WTC11 (cell line): ENCODE measurements around the gene TEX26. TPM values are rescaled to one million over a fixed set of nuclear protein-coding genes. Genes with fewer than 3 reads are reported as not detected.

Experiments
- ATAC-seq: fragments of 200-7000 bp; cut with Tn5 transposase; 2 replicates; pipeline ENCODE4 v1.10.0; 2021; ENCODE audit warnings: mild to moderate bottlenecking, moderate library complexity
- CTCF ChIA-PET: fragments of 300-600 bp; sonication (Branson Sonifier 250); formaldehyde crosslinking; loops from one replicate; lab custom pipeline; 2021; ENCODE audit warnings: antibody characterized with exemption; lab: Charles Lee
- POLR2A ChIA-PET: fragments of 350-600 bp; sonication (Branson Sonifier 250); formaldehyde crosslinking; loops from one replicate; lab custom pipeline; 2021; ENCODE audit warnings: antibody characterized with exemption; lab: Charles Lee
- DNase-seq: peaks from one replicate; pipeline ENCODE4 v3.0.0; 2021; ENCODE audit warnings: low spot score
- H3K27ac Mint-ChIP-seq: 2 replicates; pipeline ENCODE4 v1.8.0; 2021; ENCODE audit warnings: mixed read lengths
- H3K27me3 Mint-ChIP-seq: 2 replicates; pipeline ENCODE4 v1.8.0; 2021; ENCODE audit warnings: low read depth, mild to moderate bottlenecking, moderate library complexity, mixed read lengths
- H3K36me3 Mint-ChIP-seq: 2 replicates; pipeline ENCODE4 v1.8.0; 2021; ENCODE audit warnings: mixed read lengths
- H3K4me1 Mint-ChIP-seq: 2 replicates; pipeline ENCODE4 v1.8.0; 2022; ENCODE audit warnings: mixed read lengths
- H3K4me3 Mint-ChIP-seq: 2 replicates; pipeline ENCODE4 v1.8.0; 2021; ENCODE audit warnings: mild to moderate bottlenecking, moderate library complexity, mixed read lengths
- H3K9me3 Mint-ChIP-seq: 2 replicates; pipeline ENCODE4 v1.8.0; 2021; ENCODE audit warnings: mixed read lengths
- AFF4 ChIP-seq: sonication (generic); formaldehyde crosslinking; IDR thresholded peaks from 2 replicates; pipeline ENCODE4 v1.8.1; 2023; ENCODE audit warnings: mild to moderate bottlenecking, missing genetic modification reagents, borderline replicate concordance
- CBFB ChIP-seq: sonication (generic); formaldehyde crosslinking; IDR thresholded peaks from 2 replicates; pipeline ENCODE4 v1.8.1; 2022; ENCODE audit warnings: mild to moderate bottlenecking, low read depth, missing genetic modification reagents
- CREM ChIP-seq: sonication (generic); formaldehyde crosslinking; IDR thresholded peaks from 2 replicates; pipeline ENCODE4 v1.8.1; 2022; ENCODE audit warnings: mild to moderate bottlenecking, missing genetic modification reagents, moderate library complexity
- ETV6 ChIP-seq: sonication (generic); formaldehyde crosslinking; IDR thresholded peaks from 2 replicates; pipeline ENCODE4 v1.8.1; 2022; ENCODE audit warnings: mild to moderate bottlenecking, missing genetic modification reagents
- FOXP1 ChIP-seq: sonication (generic); formaldehyde crosslinking; IDR thresholded peaks from 2 replicates; pipeline ENCODE4 v1.8.0; 2022; ENCODE audit warnings: missing genetic modification reagents, mild to moderate bottlenecking, moderate library complexity, borderline replicate concordance
- FOXP4 ChIP-seq: sonication (generic); formaldehyde crosslinking; IDR thresholded peaks from 2 replicates; pipeline ENCODE4 v1.8.0; 2022; ENCODE audit warnings: mild to moderate bottlenecking, missing genetic modification reagents
- GTF2I ChIP-seq: fragments of 250-450 bp; sonication (Bioruptor Pico); conservative IDR thresholded peaks from 2 replicates; pipeline ENCODE4 v1.4.0; 2021; ENCODE audit warnings: mild to moderate bottlenecking
- JAZF1 ChIP-seq: fragments of 250-450 bp; sonication (Bioruptor Pico); IDR thresholded peaks from 2 replicates; pipeline ENCODE4 v1.9.0; 2021; ENCODE audit warnings: moderate library complexity, mild to moderate bottlenecking, inconsistent platforms
- JUN ChIP-seq: sonication (generic); formaldehyde crosslinking; IDR thresholded peaks from 2 replicates; pipeline ENCODE4 v1.8.0; 2023; ENCODE audit warnings: mild to moderate bottlenecking, missing genetic modification reagents
- NFYB ChIP-seq: sonication (generic); formaldehyde crosslinking; conservative IDR thresholded peaks from 2 replicates; pipeline ENCODE4 v1.8.0; 2022; ENCODE audit warnings: low read depth, missing genetic modification reagents
- NR2C2 ChIP-seq: sonication (generic); formaldehyde crosslinking; IDR thresholded peaks from 2 replicates; pipeline ENCODE4 v1.8.0; 2022; ENCODE audit warnings: mild to moderate bottlenecking, missing genetic modification reagents
- OVOL2 ChIP-seq: fragments of 250-450 bp; sonication (Bioruptor Pico); IDR thresholded peaks from 2 replicates; pipeline ENCODE4 v1.9.0; 2021; ENCODE audit warnings: mild to moderate bottlenecking, borderline replicate concordance
- PRRX2 ChIP-seq: fragments of 250-450 bp; sonication (Bioruptor Pico); IDR thresholded peaks from 2 replicates; pipeline ENCODE4 v1.8.0; 2021; ENCODE audit warnings: mild to moderate bottlenecking
- SP1 ChIP-seq: sonication (generic); formaldehyde crosslinking; conservative IDR thresholded peaks from 2 replicates; pipeline ENCODE4 v1.8.1; 2022; ENCODE audit warnings: missing genetic modification reagents
- TEAD1 ChIP-seq: sonication (generic); formaldehyde crosslinking; IDR thresholded peaks from 2 replicates; pipeline ENCODE4 v1.8.0; 2022; ENCODE audit warnings: mild to moderate bottlenecking, missing genetic modification reagents
- ZNF396 ChIP-seq: fragments of 250-450 bp; sonication (Bioruptor Pico); IDR thresholded peaks from 2 replicates; pipeline ENCODE4 v1.8.0; 2021; ENCODE audit warnings: mild to moderate bottlenecking, moderate library complexity, borderline replicate concordance
- total RNA-seq: library from RNA; stranded (reverse); gene quantifications from 3 replicates; pipeline ENCODE4 v1.2.3, GENCODE V29; 2021
- TF ChIP-seq, protein P1 (sequence below): fragments of 250-450 bp; sonication (Bioruptor Pico); IDR thresholded peaks from 2 replicates; pipeline ENCODE4 v2.1.2; 2022; ENCODE audit warnings: mild to moderate bottlenecking, moderate library complexity
- TF ChIP-seq, protein P2 (sequence below): sonication (generic); formaldehyde crosslinking; IDR thresholded peaks from 2 replicates; pipeline ENCODE4 v1.8.0; 2022; ENCODE audit warnings: mild to moderate bottlenecking, missing genetic modification reagents
- TF ChIP-seq, protein P3 (sequence below): sonication (generic); formaldehyde crosslinking; conservative IDR thresholded peaks from 2 replicates; pipeline ENCODE4 v1.8.1; 2023; ENCODE audit warnings: mild to moderate bottlenecking, low read depth, missing genetic modification reagents, moderate library complexity
- TF ChIP-seq, protein P4 (sequence below): sonication (generic); formaldehyde crosslinking; IDR thresholded peaks from 2 replicates; pipeline ENCODE4 v1.8.1; 2023; ENCODE audit warnings: mild to moderate bottlenecking, missing genetic modification reagents
- TF ChIP-seq, protein P5 (sequence below): fragments of 250-450 bp; sonication (Bioruptor Pico); IDR thresholded peaks from 2 replicates; pipeline ENCODE4 v1.8.0; 2021; ENCODE audit warnings: mild to moderate bottlenecking

The TEX26 gene
- total RNA-seq, 1 experiment from 2014 or later = not detected

DNA sequence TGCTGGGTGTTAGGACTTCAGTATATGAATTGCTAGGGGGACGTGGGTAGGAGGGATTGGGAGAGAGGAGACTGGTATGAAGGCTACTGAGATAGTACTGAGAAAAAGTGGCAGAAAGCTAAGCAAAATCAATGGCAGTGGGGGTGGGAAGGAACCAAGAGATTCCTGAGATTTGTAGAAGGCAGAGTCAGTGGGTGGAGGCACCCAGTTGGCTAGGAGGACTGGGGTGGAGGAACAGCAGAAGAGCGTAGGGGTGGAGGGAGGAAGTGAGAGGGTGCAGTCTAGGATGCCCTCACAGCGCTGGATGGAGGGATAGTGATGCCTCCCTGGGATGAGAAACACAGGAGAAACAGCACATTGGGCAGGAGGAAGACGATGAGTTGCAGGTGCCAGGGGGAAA is 32.0 kb upstream of the TEX26 start:
- peaks cover 12% of the 10 kb centered on the region for H3K4me1 Mint-ChIP-seq
- no peaks in the 10 kb centered on the region for H3K36me3 Mint-ChIP-seq
- TF ChIP-seq PRRX2 (CRISPR knock-in tag) (no peak), GTF2I (no peak), NFYB (CRISPR knock-in tag) (no peak), CREM (CRISPR knock-in tag) (no peak), NR2C2 (CRISPR knock-in tag) (no peak), ETV6 (no peak), JAZF1 (CRISPR knock-in tag) (no peak), AFF4 (CRISPR knock-in tag) (no peak)
- TF ChIP-seq, protein P1, sequence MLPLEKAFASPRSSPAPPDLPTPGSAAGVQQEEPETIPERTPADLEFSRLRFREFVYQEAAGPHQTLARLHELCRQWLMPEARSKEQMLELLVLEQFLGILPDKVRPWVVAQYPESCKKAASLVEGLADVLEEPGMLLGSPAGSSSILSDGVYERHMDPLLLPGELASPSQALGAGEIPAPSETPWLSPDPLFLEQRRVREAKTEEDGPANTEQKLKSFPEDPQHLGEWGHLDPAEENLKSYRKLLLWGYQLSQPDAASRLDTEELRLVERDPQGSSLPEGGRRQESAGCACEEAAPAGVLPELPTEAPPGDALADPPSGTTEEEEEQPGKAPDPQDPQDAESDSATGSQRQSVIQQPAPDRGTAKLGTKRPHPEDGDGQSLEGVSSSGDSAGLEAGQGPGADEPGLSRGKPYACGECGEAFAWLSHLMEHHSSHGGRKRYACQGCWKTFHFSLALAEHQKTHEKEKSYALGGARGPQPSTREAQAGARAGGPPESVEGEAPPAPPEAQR = no peak
- TF ChIP-seq, protein P2, sequence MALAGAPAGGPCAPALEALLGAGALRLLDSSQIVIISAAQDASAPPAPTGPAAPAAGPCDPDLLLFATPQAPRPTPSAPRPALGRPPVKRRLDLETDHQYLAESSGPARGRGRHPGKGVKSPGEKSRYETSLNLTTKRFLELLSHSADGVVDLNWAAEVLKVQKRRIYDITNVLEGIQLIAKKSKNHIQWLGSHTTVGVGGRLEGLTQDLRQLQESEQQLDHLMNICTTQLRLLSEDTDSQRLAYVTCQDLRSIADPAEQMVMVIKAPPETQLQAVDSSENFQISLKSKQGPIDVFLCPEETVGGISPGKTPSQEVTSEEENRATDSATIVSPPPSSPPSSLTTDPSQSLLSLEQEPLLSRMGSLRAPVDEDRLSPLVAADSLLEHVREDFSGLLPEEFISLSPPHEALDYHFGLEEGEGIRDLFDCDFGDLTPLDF (CRISPR knock-in tag) = no peak
- TF ChIP-seq, protein P3, sequence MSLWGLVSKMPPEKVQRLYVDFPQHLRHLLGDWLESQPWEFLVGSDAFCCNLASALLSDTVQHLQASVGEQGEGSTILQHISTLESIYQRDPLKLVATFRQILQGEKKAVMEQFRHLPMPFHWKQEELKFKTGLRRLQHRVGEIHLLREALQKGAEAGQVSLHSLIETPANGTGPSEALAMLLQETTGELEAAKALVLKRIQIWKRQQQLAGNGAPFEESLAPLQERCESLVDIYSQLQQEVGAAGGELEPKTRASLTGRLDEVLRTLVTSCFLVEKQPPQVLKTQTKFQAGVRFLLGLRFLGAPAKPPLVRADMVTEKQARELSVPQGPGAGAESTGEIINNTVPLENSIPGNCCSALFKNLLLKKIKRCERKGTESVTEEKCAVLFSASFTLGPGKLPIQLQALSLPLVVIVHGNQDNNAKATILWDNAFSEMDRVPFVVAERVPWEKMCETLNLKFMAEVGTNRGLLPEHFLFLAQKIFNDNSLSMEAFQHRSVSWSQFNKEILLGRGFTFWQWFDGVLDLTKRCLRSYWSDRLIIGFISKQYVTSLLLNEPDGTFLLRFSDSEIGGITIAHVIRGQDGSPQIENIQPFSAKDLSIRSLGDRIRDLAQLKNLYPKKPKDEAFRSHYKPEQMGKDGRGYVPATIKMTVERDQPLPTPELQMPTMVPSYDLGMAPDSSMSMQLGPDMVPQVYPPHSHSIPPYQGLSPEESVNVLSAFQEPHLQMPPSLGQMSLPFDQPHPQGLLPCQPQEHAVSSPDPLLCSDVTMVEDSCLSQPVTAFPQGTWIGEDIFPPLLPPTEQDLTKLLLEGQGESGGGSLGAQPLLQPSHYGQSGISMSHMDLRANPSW (CRISPR knock-in tag) = no peak
- no peaks in the 10 kb centered on the region for H3K9me3 Mint-ChIP-seq
- no peak overlapping the region for H3K4me3 Mint-ChIP-seq
- peaks cover 25% of the 10 kb centered on the region for H3K27me3 Mint-ChIP-seq
- H3K27ac Mint-ChIP-seq = no peak overlapping the region
- POLR2A ChIA-PET = no interaction called here
- ATAC-seq = no peak
- CTCF ChIA-PET = interaction anchor here (1.2 to 2.0 kb wide), 3 partner anchors 8 to 144 kb away, joined by 3 to 8 read pairs (median 5); no protein-coding TSS in a partner anchor
- DNase-seq = no peak

- no peaks in the 10 kb centered on the region for H3K9me3 Mint-ChIP-seq
- no peaks in the 10 kb centered on the region for H3K36me3 Mint-ChIP-seq
- H3K4me1 Mint-ChIP-seq = peaks cover 16% of the 10 kb centered on the region
- ChIA-PET CTCF (interaction anchor here (1.2 to 2.0 kb wide), 3 partner anchors 9 to 143 kb away, joined by 3 to 8 read pairs (median 5); no protein-coding TSS in a partner anchor), POLR2A (no interaction called here)
- no peak overlapping the region for H3K4me3 Mint-ChIP-seq
- ATAC-seq = no peak
- no peak overlapping the region for H3K27ac Mint-ChIP-seq
- DNase-seq = no peak
- peaks cover 31% of the 10 kb centered on the region for H3K27me3 Mint-ChIP-seq
- no peak for TF ChIP-seq CREM (CRISPR knock-in tag)
- TF ChIP-seq, protein P4, sequence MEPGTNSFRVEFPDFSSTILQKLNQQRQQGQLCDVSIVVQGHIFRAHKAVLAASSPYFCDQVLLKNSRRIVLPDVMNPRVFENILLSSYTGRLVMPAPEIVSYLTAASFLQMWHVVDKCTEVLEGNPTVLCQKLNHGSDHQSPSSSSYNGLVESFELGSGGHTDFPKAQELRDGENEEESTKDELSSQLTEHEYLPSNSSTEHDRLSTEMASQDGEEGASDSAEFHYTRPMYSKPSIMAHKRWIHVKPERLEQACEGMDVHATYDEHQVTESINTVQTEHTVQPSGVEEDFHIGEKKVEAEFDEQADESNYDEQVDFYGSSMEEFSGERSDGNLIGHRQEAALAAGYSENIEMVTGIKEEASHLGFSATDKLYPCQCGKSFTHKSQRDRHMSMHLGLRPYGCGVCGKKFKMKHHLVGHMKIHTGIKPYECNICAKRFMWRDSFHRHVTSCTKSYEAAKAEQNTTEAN (CRISPR knock-in tag) = no peak
- no peak for TF ChIP-seq JUN (CRISPR knock-in tag)
- TF ChIP-seq ZNF396 (CRISPR knock-in tag) = no peak
- TF ChIP-seq, protein P5, sequence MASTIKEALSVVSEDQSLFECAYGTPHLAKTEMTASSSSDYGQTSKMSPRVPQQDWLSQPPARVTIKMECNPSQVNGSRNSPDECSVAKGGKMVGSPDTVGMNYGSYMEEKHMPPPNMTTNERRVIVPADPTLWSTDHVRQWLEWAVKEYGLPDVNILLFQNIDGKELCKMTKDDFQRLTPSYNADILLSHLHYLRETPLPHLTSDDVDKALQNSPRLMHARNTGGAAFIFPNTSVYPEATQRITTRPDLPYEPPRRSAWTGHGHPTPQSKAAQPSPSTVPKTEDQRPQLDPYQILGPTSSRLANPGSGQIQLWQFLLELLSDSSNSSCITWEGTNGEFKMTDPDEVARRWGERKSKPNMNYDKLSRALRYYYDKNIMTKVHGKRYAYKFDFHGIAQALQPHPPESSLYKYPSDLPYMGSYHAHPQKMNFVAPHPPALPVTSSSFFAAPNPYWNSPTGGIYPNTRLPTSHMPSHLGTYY (CRISPR knock-in tag) = no peak
- no peak for TF ChIP-seq TEAD1
- no peak for TF ChIP-seq FOXP4 (CRISPR knock-in tag)
- no peak for TF ChIP-seq FOXP1 (CRISPR knock-in tag)
- no peak for TF ChIP-seq CBFB
- no peak for TF ChIP-seq SP1 (CRISPR knock-in tag)
- TF ChIP-seq OVOL2 (CRISPR knock-in tag) = no peak
These were observed 31.3 kb upstream of the TEX26 start for GRCh38 chr13:30900952-30901749.
